ENCODE measurements around the gene MLANA.

The MLANA gene

GRCh38 chr9:5908918-5909317 is 18.2 kb downstream of the MLANA start:
- DNase-seq = no peak

- DNase-seq = peak; percentile 61
Observed at GRCh38 chr9:5909976-5910375, 19.3 kb downstream of the MLANA start.

GRCh38 chr9:5910413-5911057 is 19.8 kb downstream of the MLANA start:
- peak; percentile 50 for DNase-seq

- DNase-seq = no peak
Observed at GRCh38 chr9:5915438-5915837, 24.7 kb downstream of the MLANA start.

GRCh38 chr9:5917273-5917672 is 26.6 kb downstream of the MLANA start:
- DNase-seq = no peak

- DNase-seq = no peak
Observed at GRCh38 chr9:5917888-5918287, 27.2 kb downstream of the MLANA start.

- DNase-seq = no peak
Observed at GRCh38 chr9:5918460-5918859, 27.8 kb downstream of the MLANA start.

- DNase-seq = peak; percentile 77
Observed at GRCh38 chr9:5920860-5921328, 30.2 kb downstream of the MLANA start.

GRCh38 chr9:5922192-5922591 is 31.5 kb downstream of the MLANA start:
- peak; percentile 37 for DNase-seq

GRCh38 chr9:5931657-5932056 is 41.0 kb downstream of the MLANA start:
- DNase-seq = no peak

GRCh38 chr9:5938449-5938848 is 47.8 kb downstream of the MLANA start:
- no peak for DNase-seq

GRCh38 chr9:5939530-5939929 is 48.8 kb downstream of the MLANA start:
- no peak for DNase-seq

- no peak for DNase-seq
Observed at GRCh38 chr9:5941214-5941613, 50.5 kb downstream of the MLANA start.

GRCh38 chr9:5945112-5945511 is 54.4 kb downstream of the MLANA start:
- DNase-seq = peak; percentile 49

GRCh38 chr9:5947912-5948311 is 57.2 kb downstream of the MLANA start:
- DNase-seq = peak; percentile 13

GRCh38 chr9:5949103-5949699 is 58.5 kb downstream of the MLANA start:
- peak; percentile 63 for DNase-seq

- DNase-seq = no peak
Observed at GRCh38 chr9:5950261-5950660, 59.6 kb downstream of the MLANA start.

- peak; percentile 34 for DNase-seq
Observed at GRCh38 chr9:5951686-5952211, 61.1 kb downstream of the MLANA start.

- DNase-seq = no peak
Observed at GRCh38 chr9:5953743-5954707, 63.3 kb downstream of the MLANA start.

GRCh38 chr9:5957166-5957565 is 66.5 kb downstream of the MLANA start:
- no peak for DNase-seq

GRCh38 chr9:5958273-5958672 is 67.6 kb downstream of the MLANA start:
- no peak for DNase-seq
